ENCODE results near the gene KLF12. TPM values are rescaled to one million over a fixed set of nuclear protein-coding genes. Genes with fewer than 3 reads are reported as not detected.

Gene KLF12
- total RNA-seq: 10 to 100 TPM; 72.6 to 77.9 TPM
- polyA plus RNA-seq: 10 to 100 TPM; 19.8 to 29.6 (median 20.0) TPM
- total RNA-seq: 34.6 to 263 (median 180) reads per million in 6 experiments

DNA sequence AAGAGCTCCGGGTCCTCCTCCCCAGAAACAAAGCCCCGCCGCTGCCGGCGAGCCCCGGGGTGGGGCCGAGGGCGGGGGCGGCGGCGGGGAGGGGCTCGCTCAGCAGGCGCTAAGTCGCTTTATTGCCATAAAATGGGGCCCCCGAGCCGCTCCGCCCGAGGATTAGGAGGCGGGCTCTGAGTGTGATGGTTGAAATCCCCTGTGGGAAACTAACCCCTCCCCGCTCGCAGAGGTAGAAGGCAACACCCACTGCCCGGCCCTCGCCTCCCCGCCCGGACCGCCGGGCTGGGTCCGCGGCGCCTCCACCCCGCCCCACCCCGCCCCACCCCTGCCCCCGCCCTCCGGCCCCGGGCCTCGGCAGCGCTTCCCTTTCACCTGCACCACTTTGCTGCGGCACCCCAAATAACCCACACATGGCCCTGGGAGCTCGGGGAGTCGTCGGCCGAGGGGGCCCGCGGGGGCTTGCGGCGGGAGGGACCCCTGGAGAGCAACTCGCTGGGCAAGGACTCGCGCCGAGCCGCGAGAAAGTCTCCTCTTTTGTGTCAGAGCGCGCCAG lies at the start of gene KLF12:
Gene KLF12 (minus strand): TSS at position 184 of the 556 bp plus-strand sequence.
- Mint-ChIP-seq H3K9me3 (peaks cover 0 to 2% (median 0%) of the 10 kb centered on the region in 9 donors), H3K27me3 (peaks cover 0 to 2% (median 0%) of the 10 kb centered on the region in 5 donors), H3K36me3 (peaks cover 0 to 2% (median 0%) of the 10 kb centered on the region in 3 donors), H3K4me1 (peaks cover 16 to 39% (median 31%) of the 10 kb centered on the region in 4 donors), H3K27ac (peak within 1 kb of the TSS in 9 of 10 donors; percentile 96 to 100 (median 99)), H3K4me3 (peak within 1 kb of the TSS in 9 of 10 donors; percentile 93 to 100 (median 97))
- DNase-seq (peak; percentile 88 to 97 (median 92)), ATAC-seq (peak; percentile 61 to 62)
- POLR2A ChIA-PET: interaction anchor here (0.7 to 6.8 kb wide), 28 partner anchors 17 to 1192 kb away, joined by 3 to 157 read pairs (median 5); no protein-coding TSS in a partner anchor

- no peaks in the 10 kb centered on the region for H3K9me3 Mint-ChIP-seq
- POLR2A ChIA-PET: no interaction called here
- DNase-seq (no peak), ATAC-seq (no peak)
- H3K4me3 Mint-ChIP-seq: no peak overlapping the region
- no peak overlapping the region for H3K27ac Mint-ChIP-seq
- H3K4me1 Mint-ChIP-seq: no peaks in the 10 kb centered on the region
- H3K36me3 Mint-ChIP-seq: no peaks in the 10 kb centered on the region
- peaks cover 0 to 3% (median 0%) of the 10 kb centered on the region in 5 donors for H3K27me3 Mint-ChIP-seq
These were observed 48.3 kb upstream of the KLF12 start for GRCh38 chr13:74182491-74182890.

DNA sequence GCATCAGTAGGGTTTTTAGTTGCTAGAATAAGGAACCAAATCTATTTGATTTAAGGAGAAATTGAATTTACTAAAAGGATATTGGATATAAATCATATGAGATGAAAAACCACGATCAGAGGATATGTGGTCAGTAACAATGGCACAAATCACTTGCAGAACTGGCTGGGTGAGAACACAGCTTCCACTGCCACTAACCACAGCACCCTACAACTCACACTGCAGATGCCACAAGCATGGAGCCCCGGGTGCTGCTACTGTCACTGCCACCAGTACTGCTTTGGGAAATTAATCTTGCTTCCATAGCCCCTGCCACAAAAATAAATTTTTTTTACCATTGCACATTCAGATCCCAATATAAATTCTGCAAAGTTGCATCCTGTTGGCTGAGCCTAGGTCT lies 40.6 kb upstream of the KLF12 start:
- H3K4me1 Mint-ChIP-seq: peaks cover 0 to 8% (median 6%) of the 10 kb centered on the region in 4 donors
- H3K4me3 Mint-ChIP-seq: no peak overlapping the region
- H3K9me3 Mint-ChIP-seq: no peaks in the 10 kb centered on the region
- POLR2A ChIA-PET: no interaction called here
- no peak for ATAC-seq
- H3K36me3 Mint-ChIP-seq: no peaks in the 10 kb centered on the region
- DNase-seq: no peak
- no peak overlapping the region for H3K27ac Mint-ChIP-seq
- H3K27me3 Mint-ChIP-seq: peaks cover 0 to 3% (median 0%) of the 10 kb centered on the region in 5 donors

GRCh38 chr13:74173822-74174221 lies 39.6 kb upstream of the KLF12 start:
- POLR2A ChIA-PET: no interaction called here

GRCh38 chr13:74171641-74172040 lies 37.4 kb upstream of the KLF12 start:
- H3K4me1 Mint-ChIP-seq: peaks cover 3 to 8% (median 6%) of the 10 kb centered on the region in 4 donors
- H3K4me3 Mint-ChIP-seq: no peak overlapping the region
- peaks cover 0 to 5% (median 0%) of the 10 kb centered on the region in 5 donors for H3K27me3 Mint-ChIP-seq
- no peaks in the 10 kb centered on the region for H3K9me3 Mint-ChIP-seq
- ATAC-seq (no peak), DNase-seq (no peak)
- H3K36me3 Mint-ChIP-seq: no peaks in the 10 kb centered on the region
- POLR2A ChIA-PET: no interaction called here
- no peak overlapping the region for H3K27ac Mint-ChIP-seq

More at GRCh38 chr13:74173822-74174221, 39.6 kb upstream of the KLF12 start:
- no peak for DNase-seq
- Mint-ChIP-seq H3K4me3 (no peak overlapping the region), H3K27me3 (peaks cover 0 to 5% (median 0%) of the 10 kb centered on the region in 5 donors), H3K4me1 (peaks cover 0 to 8% (median 6%) of the 10 kb centered on the region in 4 donors), H3K9me3 (no peaks in the 10 kb centered on the region), H3K36me3 (no peaks in the 10 kb centered on the region), H3K27ac (no peak overlapping the region)
- no peak for ATAC-seq

GRCh38 chr13:74169676-74170075 lies 35.5 kb upstream of the KLF12 start:
- no peak for DNase-seq
- POLR2A ChIA-PET: no interaction called here
- no peaks in the 10 kb centered on the region for H3K9me3 Mint-ChIP-seq
- H3K36me3 Mint-ChIP-seq: no peaks in the 10 kb centered on the region
- H3K4me3 Mint-ChIP-seq: no peak overlapping the region
- peaks cover 0 to 5% (median 0%) of the 10 kb centered on the region in 5 donors for H3K27me3 Mint-ChIP-seq
- H3K27ac Mint-ChIP-seq: no peak overlapping the region
- no peak for ATAC-seq
- peaks cover 3% of the 10 kb centered on the region in 4 donors for H3K4me1 Mint-ChIP-seq

GRCh38 chr13:74168263-74168675 lies 34.1 kb upstream of the KLF12 start:
- no peak for DNase-seq
- POLR2A ChIA-PET: no interaction called here
- H3K27me3 Mint-ChIP-seq: peaks cover 0 to 5% (median 0%) of the 10 kb centered on the region in 5 donors
- no peak overlapping the region for H3K4me3 Mint-ChIP-seq
- H3K36me3 Mint-ChIP-seq: no peaks in the 10 kb centered on the region
- H3K4me1 Mint-ChIP-seq: peaks cover 0 to 4% (median 0%) of the 10 kb centered on the region in 4 donors
- no peaks in the 10 kb centered on the region for H3K9me3 Mint-ChIP-seq
- H3K27ac Mint-ChIP-seq: peak overlapping the region in 2 of 10 donors; percentile 46 to 62
- ATAC-seq: no peak

DNA sequence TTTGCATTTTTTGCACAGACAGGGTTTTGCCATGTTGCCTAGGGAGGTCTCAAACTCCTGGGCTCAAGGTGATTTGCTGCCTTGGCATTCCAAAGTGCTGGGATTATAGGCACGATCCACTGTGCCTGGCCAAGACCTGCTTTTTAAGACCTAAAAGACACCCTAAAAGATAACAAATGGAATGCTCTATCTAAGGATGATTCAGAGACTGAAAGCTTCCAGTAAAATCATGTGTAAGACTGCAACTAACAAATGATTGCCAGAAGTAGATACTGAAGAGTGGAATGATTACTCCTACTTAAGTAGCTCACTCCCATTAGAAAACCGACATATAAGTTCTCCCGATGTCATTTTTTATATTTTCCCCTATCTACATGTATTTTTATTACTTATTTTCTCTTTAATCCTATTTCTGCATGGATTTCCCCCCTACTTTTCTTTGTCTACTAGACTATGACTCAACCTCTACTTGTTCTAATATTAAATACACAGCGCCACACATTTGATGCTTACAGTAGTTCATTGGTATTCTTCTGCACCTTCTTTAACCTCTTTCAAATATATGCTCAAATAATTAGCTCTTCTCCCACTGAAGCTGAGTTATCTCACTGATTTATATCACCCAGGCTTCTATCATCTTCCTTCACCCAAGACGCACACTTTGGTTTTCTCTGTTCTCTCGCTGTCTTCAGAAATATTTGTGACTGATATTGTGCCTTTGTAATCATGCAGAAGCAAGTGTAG lies 32.2 kb upstream of the KLF12 start:
- no peak overlapping the region for H3K27ac Mint-ChIP-seq
- no peak overlapping the region for H3K4me3 Mint-ChIP-seq
- H3K27me3 Mint-ChIP-seq: peaks cover 0 to 5% (median 0%) of the 10 kb centered on the region in 5 donors
- POLR2A ChIA-PET: interaction anchor here (0.9 kb wide), 1 partner anchor 12 kb away, joined by 4 read pairs; no protein-coding TSS in a partner anchor
- no peaks in the 10 kb centered on the region for H3K9me3 Mint-ChIP-seq
- DNase-seq: no peak
- no peak for ATAC-seq
- H3K4me1 Mint-ChIP-seq: peaks cover 0 to 10% (median 0%) of the 10 kb centered on the region in 4 donors
- no peaks in the 10 kb centered on the region for H3K36me3 Mint-ChIP-seq

DNA sequence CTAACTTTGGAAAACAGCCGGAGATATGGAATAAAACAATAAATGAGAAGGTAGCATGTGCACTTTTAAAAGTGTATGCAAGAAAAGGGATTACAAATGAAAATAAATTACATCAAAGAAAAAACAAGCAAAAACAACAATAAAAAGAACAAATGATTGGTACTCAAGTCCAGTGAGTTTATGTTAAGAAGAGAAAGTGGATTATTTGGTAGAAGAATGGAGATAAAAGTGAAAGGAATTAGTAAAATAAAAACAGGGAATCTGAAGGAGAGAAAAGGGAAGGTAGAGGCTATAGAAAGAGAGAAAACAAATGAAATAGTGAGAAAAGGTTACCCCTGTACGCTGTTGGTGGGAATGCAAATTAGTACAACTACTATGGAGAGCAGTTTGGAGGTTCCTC lies 28.6 kb upstream of the KLF12 start:
- H3K9me3 Mint-ChIP-seq: no peaks in the 10 kb centered on the region
- peaks cover 0 to 10% (median under 1%) of the 10 kb centered on the region in 4 donors for H3K4me1 Mint-ChIP-seq
- H3K36me3 Mint-ChIP-seq: no peaks in the 10 kb centered on the region
- H3K4me3 Mint-ChIP-seq: no peak overlapping the region
- H3K27ac Mint-ChIP-seq: no peak overlapping the region
- POLR2A ChIA-PET: no interaction called here
- DNase-seq: no peak
- ATAC-seq: no peak
- H3K27me3 Mint-ChIP-seq: no peaks in the 10 kb centered on the region

- POLR2A ChIA-PET: no interaction called here
- Mint-ChIP-seq H3K36me3 (no peaks in the 10 kb centered on the region), H3K27ac (no peak overlapping the region), H3K4me3 (no peak overlapping the region), H3K4me1 (peaks cover 0 to 10% (median under 1%) of the 10 kb centered on the region in 4 donors), H3K27me3 (no peaks in the 10 kb centered on the region), H3K9me3 (no peaks in the 10 kb centered on the region)
- DNase-seq (no peak), ATAC-seq (no peak)
These were observed 27.9 kb upstream of the KLF12 start for GRCh38 chr13:74162135-74162534.

DNA sequence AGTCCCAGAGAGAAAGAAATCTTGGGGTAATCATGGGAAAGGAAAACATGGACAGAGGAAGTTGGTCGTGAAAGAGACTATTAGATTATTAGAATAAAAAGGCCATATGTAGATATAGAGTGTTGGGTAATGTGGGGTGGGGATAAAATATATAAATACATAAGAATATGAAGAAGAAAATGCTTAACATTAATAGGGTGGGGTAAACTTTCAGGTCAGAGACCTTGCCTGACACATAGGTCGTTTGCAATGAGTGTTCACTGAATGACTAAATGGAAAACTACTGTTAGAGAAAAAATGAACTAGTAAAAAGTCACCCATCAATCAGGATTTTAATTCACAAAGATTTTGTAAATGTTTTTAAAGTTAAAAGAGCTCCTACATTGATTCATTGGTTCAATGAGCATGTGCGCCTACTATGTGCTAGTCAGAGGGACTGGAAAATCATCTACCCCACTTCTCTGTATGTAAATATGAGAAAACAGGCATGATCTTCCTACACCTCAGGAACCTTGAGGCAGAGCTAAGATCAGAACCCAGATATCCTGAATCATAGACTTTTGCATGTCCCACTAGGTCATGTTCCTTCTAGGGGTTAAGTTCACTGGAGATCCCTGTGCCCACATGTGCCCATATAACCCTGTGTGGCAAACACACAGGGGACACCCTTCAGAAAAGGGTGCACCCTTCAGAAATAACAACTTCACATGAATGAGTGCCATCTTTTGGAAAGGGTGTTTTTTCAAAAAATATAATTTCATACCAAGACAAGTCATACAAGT lies 24.6 kb upstream of the KLF12 start:
- Mint-ChIP-seq H3K36me3 (no peaks in the 10 kb centered on the region), H3K9me3 (no peaks in the 10 kb centered on the region), H3K27ac (no peak overlapping the region), H3K4me1 (peaks cover 0 to 8% (median under 1%) of the 10 kb centered on the region in 4 donors), H3K27me3 (peaks cover 0 to 2% (median 0%) of the 10 kb centered on the region in 5 donors), H3K4me3 (no peak overlapping the region)
- POLR2A ChIA-PET: no interaction called here
- DNase-seq (no peak), ATAC-seq (no peak)

DNA sequence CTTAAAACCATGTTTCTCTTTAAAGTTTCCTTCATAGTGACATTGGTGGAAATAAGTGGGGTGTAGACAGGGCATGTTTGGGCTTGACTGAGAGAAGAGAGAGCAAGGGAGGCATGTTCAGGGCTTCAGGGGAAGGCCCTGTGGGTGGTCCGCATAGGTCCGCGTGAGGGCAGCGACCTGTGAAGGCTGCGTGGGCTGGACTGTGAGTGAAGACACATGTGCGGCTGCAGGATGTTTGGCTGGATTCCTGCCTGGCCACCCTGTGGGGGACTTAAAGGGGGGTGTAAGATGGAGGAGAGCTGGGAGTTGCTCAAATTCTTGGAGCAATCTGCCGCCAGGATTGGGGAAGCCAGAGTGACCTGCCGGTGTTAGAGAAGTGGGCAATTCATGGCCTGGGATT lies 23.8 kb upstream of the KLF12 start:
- DNase-seq (no peak), ATAC-seq (no peak)
- POLR2A ChIA-PET: interaction anchor here (1.1 kb wide), 1 partner anchor 9 kb away, joined by 3 read pairs; no protein-coding TSS in a partner anchor
- Mint-ChIP-seq H3K4me3 (no peak overlapping the region), H3K36me3 (no peaks in the 10 kb centered on the region), H3K4me1 (peaks cover 0 to 11% (median under 1%) of the 10 kb centered on the region in 4 donors), H3K27me3 (peaks cover 0 to 2% (median 0%) of the 10 kb centered on the region in 5 donors), H3K9me3 (no peaks in the 10 kb centered on the region), H3K27ac (peak overlapping the region in 1 of 10 donors; percentile 26)
